Liver (tissue), 9 donors: ENCODE data around the gene CCDC33. TPM values are rescaled to one million over a fixed set of nuclear protein-coding genes. Genes with fewer than 3 reads are reported as not detected.

Experiments used
- DNase-seq: peaks from one replicate; pipeline ENCODE4 v3.0.0-alpha.2; 2017; ENCODE audit warnings: low spot score
- H3K27ac ChIP-seq, 2 donors: one replicate each; pipeline ENCODE4 v1.7.0; 2013; ENCODE audit warnings: inconsistent platforms in 2 of 2, low read length in 2 of 2, control low read depth in 1 of 2, low read depth in 1 of 2, mild to moderate bottlenecking in 1 of 2
- H3K27me3 ChIP-seq, 4 donors: one replicate each; pipeline versions ENCODE4 v1.6.1 to v1.7.0; 2013; ENCODE audit warnings: low read length in 3 of 4, inconsistent platforms in 1 of 4, mild to moderate bottlenecking in 1 of 4, moderate library complexity in 1 of 4; ENCODE audit not compliant: control insufficient read depth in 4 of 4, insufficient read depth in 4 of 4
- H3K36me3 ChIP-seq, 4 donors: one replicate each; pipeline versions ENCODE4 v1.6.1 to v1.7.0; 2013; ENCODE audit warnings: low read length in 3 of 4, mild to moderate bottlenecking in 3 of 4, low read depth in 1 of 4, moderate library complexity in 1 of 4; ENCODE audit not compliant: control insufficient read depth in 4 of 4, insufficient read depth in 3 of 4
- H3K4me1 ChIP-seq, 4 donors: one replicate each; pipeline versions ENCODE4 v1.6.1 to v1.7.0; 2013; ENCODE audit warnings: low read length in 3 of 4, mild to moderate bottlenecking in 3 of 4, moderate library complexity in 1 of 4; ENCODE audit not compliant: control insufficient read depth in 4 of 4, insufficient read depth in 4 of 4
- H3K4me3 ChIP-seq, 3 donors: one replicate each; pipeline versions ENCODE4 v1.6.1 to v1.7.0; 2013; ENCODE audit warnings: low read length in 3 of 3, control low read depth in 1 of 3, low read depth in 1 of 3, mild to moderate bottlenecking in 1 of 3
- H3K9ac ChIP-seq, 2 donors: one replicate each; pipeline ENCODE4 v1.7.0; 2013; ENCODE audit warnings: low read length in 2 of 2, mild to moderate bottlenecking in 2 of 2, moderate library complexity in 2 of 2, control low read depth in 1 of 2, low read depth in 1 of 2
- H3K9me3 ChIP-seq, 4 donors: one replicate each; pipeline versions ENCODE4 v1.6.1 to v1.7.0; 2013; ENCODE audit warnings: low read length in 3 of 4; ENCODE audit not compliant: control insufficient read depth in 4 of 4
- ATF3 ChIP-seq: IDR thresholded peaks from 2 replicates; pipeline ENCODE4 v1.6.1; 2016; ENCODE audit warnings: antibody characterized with exemption
- EGR1 ChIP-seq, 2 donors: IDR thresholded peaks; 2 replicates each; pipeline ENCODE4 v1.6.1; 2016 to 2018; ENCODE audit warnings: antibody characterized with exemption in 2 of 2, low read depth in 2 of 2
- FOXA1 ChIP-seq: IDR thresholded peaks from 2 replicates; pipeline ENCODE4 v1.6.1; 2016; ENCODE audit warnings: antibody characterized with exemption
- FOXA2 ChIP-seq: IDR thresholded peaks from 2 replicates; pipeline ENCODE4 v1.6.1; 2016; ENCODE audit warnings: antibody characterized with exemption
- GABPA ChIP-seq, 2 donors: IDR thresholded peaks in 1 of 2; conservative IDR thresholded peaks in 1 of 2; 2 replicates each; pipeline ENCODE4 v1.6.1; 2016; ENCODE audit warnings: antibody characterized with exemption in 2 of 2, mild to moderate bottlenecking in 1 of 2, moderate library complexity in 1 of 2
- HNF4A ChIP-seq, 2 donors: conservative IDR thresholded peaks; 2 replicates each; pipeline ENCODE4 v1.6.1; 2016; ENCODE audit warnings: antibody characterized with exemption in 2 of 2, mild to moderate bottlenecking in 2 of 2
- HNF4G ChIP-seq: IDR thresholded peaks from 2 replicates; pipeline ENCODE4 v1.6.1; 2016; ENCODE audit warnings: antibody characterized with exemption
- JUND ChIP-seq, 2 donors: IDR thresholded peaks; 2 replicates each; pipeline ENCODE4 v1.6.1; 2016; ENCODE audit warnings: antibody characterized with exemption in 2 of 2
- NR2F2 ChIP-seq: IDR thresholded peaks from 2 replicates; pipeline ENCODE4 v1.6.1; 2016; ENCODE audit warnings: antibody characterized with exemption
- RAD21 ChIP-seq, 2 donors: IDR thresholded peaks; 2 replicates each; pipeline ENCODE4 v1.6.1; 2016; ENCODE audit warnings: antibody characterized with exemption in 2 of 2, mild to moderate bottlenecking in 2 of 2
- RXRA ChIP-seq, 2 donors: IDR thresholded peaks; 2 replicates each; pipeline ENCODE4 v1.6.1; 2017 to 2018; ENCODE audit warnings: antibody characterized with exemption in 2 of 2, mild to moderate bottlenecking in 1 of 2
- SP1 ChIP-seq: IDR thresholded peaks from 2 replicates; pipeline ENCODE4 v1.6.1; 2018; ENCODE audit warnings: antibody characterized with exemption, mild to moderate bottlenecking
- TAF1 ChIP-seq: conservative IDR thresholded peaks from 2 replicates; pipeline ENCODE4 v1.6.1; 2016; ENCODE audit warnings: antibody characterized with exemption, mild to moderate bottlenecking
- YY1 ChIP-seq: IDR thresholded peaks from 2 replicates; pipeline ENCODE4 v1.6.1; 2016; ENCODE audit warnings: antibody characterized with exemption, mild to moderate bottlenecking
- WGBS: extraction: QIAGEN DNeasy Blood & Tissue Kit; methylation state at CpG from one replicate; pipeline ENCODE4 v1.1.7; 2013; 5-methylcytosine and 5-hydroxymethylcytosine counted together
- polyA plus RNA-seq, 2 donors: library from polyadenylated mRNA; stranded (reverse) in 1 of 2; unstranded in 1 of 2; fragments of 200-250 nt in 1 of 2; fragments of >200 nt in 1 of 2; fragmentation: Nextera tagmentation in 1 of 2; extraction: Ambion mirVana in 1 of 2; gene quantifications; one replicate each; pipeline versions ENCODE4 v1.2.1 to v1.2.3, GENCODE V29; 2013 to 2015
- total RNA-seq, 2 donors: library from RNA; depleted of rRNA; stranded (reverse); fragments of >200 nt; gene quantifications; one replicate each; pipeline ENCODE4 v1.2.3, GENCODE V29; 2014
- TF ChIP-seq, protein P1 (sequence below): IDR thresholded peaks from 2 replicates; pipeline ENCODE4 v1.6.1; 2016; ENCODE audit warnings: antibody characterized with exemption
- TF ChIP-seq, protein P2 (sequence below): IDR thresholded peaks from 2 replicates; pipeline ENCODE4 v1.6.1; 2016; ENCODE audit warnings: antibody characterized with exemption, mild to moderate bottlenecking
- TF ChIP-seq, protein P3 (sequence below): fragments of 150-350 bp; IDR thresholded peaks from 2 replicates; pipeline ENCODE4 v1.5.1; 2017; ENCODE audit warnings: improper control_type of control experiment, low read depth, low read length; ENCODE audit not compliant: missing input control
- TF ChIP-seq, protein P4 (sequence below): IDR thresholded peaks from 2 replicates; pipeline ENCODE4 v1.6.1; 2016; ENCODE audit warnings: antibody characterized with exemption
- donor health status: healthy.
- donor health status: healthy.
- donor health status: healthy.
- donor health status: healthy.
- donor health status: healthy.

CCDC33 gene
- total and polyA plus RNA-seq, 4 donors, result not detected

- no peak for TF ChIP-seq RXRA (IDR thresholded peaks at IDR 0.05)
- TF ChIP-seq YY1, result no peak
- TF ChIP-seq, protein P1, sequence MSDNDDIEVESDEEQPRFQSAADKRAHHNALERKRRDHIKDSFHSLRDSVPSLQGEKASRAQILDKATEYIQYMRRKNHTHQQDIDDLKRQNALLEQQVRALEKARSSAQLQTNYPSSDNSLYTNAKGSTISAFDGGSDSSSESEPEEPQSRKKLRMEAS, result no peak
- TF ChIP-seq, protein P2, sequence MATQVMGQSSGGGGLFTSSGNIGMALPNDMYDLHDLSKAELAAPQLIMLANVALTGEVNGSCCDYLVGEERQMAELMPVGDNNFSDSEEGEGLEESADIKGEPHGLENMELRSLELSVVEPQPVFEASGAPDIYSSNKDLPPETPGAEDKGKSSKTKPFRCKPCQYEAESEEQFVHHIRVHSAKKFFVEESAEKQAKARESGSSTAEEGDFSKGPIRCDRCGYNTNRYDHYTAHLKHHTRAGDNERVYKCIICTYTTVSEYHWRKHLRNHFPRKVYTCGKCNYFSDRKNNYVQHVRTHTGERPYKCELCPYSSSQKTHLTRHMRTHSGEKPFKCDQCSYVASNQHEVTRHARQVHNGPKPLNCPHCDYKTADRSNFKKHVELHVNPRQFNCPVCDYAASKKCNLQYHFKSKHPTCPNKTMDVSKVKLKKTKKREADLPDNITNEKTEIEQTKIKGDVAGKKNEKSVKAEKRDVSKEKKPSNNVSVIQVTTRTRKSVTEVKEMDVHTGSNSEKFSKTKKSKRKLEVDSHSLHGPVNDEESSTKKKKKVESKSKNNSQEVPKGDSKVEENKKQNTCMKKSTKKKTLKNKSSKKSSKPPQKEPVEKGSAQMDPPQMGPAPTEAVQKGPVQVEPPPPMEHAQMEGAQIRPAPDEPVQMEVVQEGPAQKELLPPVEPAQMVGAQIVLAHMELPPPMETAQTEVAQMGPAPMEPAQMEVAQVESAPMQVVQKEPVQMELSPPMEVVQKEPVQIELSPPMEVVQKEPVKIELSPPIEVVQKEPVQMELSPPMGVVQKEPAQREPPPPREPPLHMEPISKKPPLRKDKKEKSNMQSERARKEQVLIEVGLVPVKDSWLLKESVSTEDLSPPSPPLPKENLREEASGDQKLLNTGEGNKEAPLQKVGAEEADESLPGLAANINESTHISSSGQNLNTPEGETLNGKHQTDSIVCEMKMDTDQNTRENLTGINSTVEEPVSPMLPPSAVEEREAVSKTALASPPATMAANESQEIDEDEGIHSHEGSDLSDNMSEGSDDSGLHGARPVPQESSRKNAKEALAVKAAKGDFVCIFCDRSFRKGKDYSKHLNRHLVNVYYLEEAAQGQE, result no peak
- TF ChIP-seq TAF1, result no peak
- TF ChIP-seq, protein P3, sequence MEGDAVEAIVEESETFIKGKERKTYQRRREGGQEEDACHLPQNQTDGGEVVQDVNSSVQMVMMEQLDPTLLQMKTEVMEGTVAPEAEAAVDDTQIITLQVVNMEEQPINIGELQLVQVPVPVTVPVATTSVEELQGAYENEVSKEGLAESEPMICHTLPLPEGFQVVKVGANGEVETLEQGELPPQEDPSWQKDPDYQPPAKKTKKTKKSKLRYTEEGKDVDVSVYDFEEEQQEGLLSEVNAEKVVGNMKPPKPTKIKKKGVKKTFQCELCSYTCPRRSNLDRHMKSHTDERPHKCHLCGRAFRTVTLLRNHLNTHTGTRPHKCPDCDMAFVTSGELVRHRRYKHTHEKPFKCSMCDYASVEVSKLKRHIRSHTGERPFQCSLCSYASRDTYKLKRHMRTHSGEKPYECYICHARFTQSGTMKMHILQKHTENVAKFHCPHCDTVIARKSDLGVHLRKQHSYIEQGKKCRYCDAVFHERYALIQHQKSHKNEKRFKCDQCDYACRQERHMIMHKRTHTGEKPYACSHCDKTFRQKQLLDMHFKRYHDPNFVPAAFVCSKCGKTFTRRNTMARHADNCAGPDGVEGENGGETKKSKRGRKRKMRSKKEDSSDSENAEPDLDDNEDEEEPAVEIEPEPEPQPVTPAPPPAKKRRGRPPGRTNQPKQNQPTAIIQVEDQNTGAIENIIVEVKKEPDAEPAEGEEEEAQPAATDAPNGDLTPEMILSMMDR, result no peak
- TF ChIP-seq, protein P4, sequence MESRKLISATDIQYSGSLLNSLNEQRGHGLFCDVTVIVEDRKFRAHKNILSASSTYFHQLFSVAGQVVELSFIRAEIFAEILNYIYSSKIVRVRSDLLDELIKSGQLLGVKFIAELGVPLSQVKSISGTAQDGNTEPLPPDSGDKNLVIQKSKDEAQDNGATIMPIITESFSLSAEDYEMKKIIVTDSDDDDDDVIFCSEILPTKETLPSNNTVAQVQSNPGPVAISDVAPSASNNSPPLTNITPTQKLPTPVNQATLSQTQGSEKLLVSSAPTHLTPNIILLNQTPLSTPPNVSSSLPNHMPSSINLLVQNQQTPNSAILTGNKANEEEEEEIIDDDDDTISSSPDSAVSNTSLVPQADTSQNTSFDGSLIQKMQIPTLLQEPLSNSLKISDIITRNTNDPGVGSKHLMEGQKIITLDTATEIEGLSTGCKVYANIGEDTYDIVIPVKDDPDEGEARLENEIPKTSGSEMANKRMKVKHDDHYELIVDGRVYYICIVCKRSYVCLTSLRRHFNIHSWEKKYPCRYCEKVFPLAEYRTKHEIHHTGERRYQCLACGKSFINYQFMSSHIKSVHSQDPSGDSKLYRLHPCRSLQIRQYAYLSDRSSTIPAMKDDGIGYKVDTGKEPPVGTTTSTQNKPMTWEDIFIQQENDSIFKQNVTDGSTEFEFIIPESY, result no peak
- no peak for TF ChIP-seq FOXA2
- no peak for TF ChIP-seq NR2F2
- TF ChIP-seq HNF4A (conservative IDR thresholded peaks at IDR 0.05), result no peak
- TF ChIP-seq EGR1 (IDR thresholded peaks at IDR 0.05; ENCODE audit: low read depth in 2 of 2), result no peak
- TF ChIP-seq GABPA (IDR thresholded peaks at IDR 0.05 in 1 of 2, conservative IDR thresholded peaks at IDR 0.05 in 1 of 2), result no peak
- no peak for TF ChIP-seq RAD21 (IDR thresholded peaks at IDR 0.05)
- TF ChIP-seq SP1, result no peak
- TF ChIP-seq JUND (IDR thresholded peaks at IDR 0.05), result no peak
- no peak for TF ChIP-seq FOXA1
- TF ChIP-seq HNF4G, result no peak
- no peak for TF ChIP-seq ATF3
- no peak overlapping the region for H3K9ac ChIP-seq
- peaks cover 0 to 14% (median under 1%) of the 10 kb centered on the region in 4 donors for H3K27me3 ChIP-seq
- H3K9me3 ChIP-seq, result no peaks in the 10 kb centered on the region
- WGBS, result 43% methylated on average over 10 of the region's 10 CpGs
- no peaks in the 10 kb centered on the region for H3K4me1 ChIP-seq
- DNase-seq, result no peak
- no peak overlapping the region for H3K27ac ChIP-seq
- H3K36me3 ChIP-seq, result no peaks in the 10 kb centered on the region
- H3K4me3 ChIP-seq, result no peak overlapping the region
Measured at GRCh38 chr15:74306781-74307217, 70.7 kb downstream of the CCDC33 start.
